SJSA1 (cell line): ENCODE measurements around the gene ZNF532. TPM values are rescaled to one million over a fixed set of nuclear protein-coding genes. Genes with fewer than 3 reads are reported as not detected.

Experiments
- total RNA-seq: library from RNA; depleted of rRNA; stranded (reverse); fragments of >200 nt; shearing (Covaris generic); gene quantifications from 2 replicates; pipeline ENCODE4 v1.2.3, GENCODE V29; 2014; rRNA removed

Gene ZNF532
- total RNA-seq, 1 experiment from 2014 or later: 52.6 TPM

Other genes with a start within 250 kb of the ZNF532 start
- gene ALPK2, start 235.8 kb upstream of the ZNF532 start, total RNA-seq: 22.2 and 46.0 TPM in 2 replicates
- gene MALT1, start 193.4 kb upstream of the ZNF532 start, total RNA-seq: 21.7 and 24.0 TPM in 2 replicates